22Rv1 (cell line): Measurements from ENCODE around the gene NPTX1.

ENCODE experiments used
- ZFX ChIP-seq: fragments of 450-650 bp; IDR thresholded peaks from 2 replicates; pipeline ENCODE4 v1.6.1; 2017; ENCODE audit warnings: antibody characterized with exemption, borderline replicate concordance
- TF ChIP-seq, protein P1 (sequence below): fragments of 450-650 bp; IDR thresholded peaks from 2 replicates; pipeline ENCODE4 v1.5.1; 2017; ENCODE audit warnings: mild to moderate bottlenecking

DNA sequence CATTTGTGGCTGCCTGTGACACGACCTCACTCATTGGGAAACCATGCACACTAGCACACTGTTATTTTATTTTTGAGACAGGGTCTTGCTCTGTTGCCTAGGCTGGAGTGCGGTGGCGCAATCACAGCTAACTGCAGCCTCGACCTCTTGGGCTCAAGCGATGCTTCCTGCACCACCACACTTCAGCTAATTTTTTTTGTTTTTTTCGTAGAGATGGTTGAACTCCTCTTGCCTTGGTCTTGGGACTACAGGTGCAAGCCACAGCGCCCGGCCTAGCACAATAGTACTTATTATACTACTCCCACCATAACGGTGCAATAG lies 2.8 kb upstream of the NPTX1 start:
- TF ChIP-seq, protein P1, sequence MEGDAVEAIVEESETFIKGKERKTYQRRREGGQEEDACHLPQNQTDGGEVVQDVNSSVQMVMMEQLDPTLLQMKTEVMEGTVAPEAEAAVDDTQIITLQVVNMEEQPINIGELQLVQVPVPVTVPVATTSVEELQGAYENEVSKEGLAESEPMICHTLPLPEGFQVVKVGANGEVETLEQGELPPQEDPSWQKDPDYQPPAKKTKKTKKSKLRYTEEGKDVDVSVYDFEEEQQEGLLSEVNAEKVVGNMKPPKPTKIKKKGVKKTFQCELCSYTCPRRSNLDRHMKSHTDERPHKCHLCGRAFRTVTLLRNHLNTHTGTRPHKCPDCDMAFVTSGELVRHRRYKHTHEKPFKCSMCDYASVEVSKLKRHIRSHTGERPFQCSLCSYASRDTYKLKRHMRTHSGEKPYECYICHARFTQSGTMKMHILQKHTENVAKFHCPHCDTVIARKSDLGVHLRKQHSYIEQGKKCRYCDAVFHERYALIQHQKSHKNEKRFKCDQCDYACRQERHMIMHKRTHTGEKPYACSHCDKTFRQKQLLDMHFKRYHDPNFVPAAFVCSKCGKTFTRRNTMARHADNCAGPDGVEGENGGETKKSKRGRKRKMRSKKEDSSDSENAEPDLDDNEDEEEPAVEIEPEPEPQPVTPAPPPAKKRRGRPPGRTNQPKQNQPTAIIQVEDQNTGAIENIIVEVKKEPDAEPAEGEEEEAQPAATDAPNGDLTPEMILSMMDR: no peak
- no peak for TF ChIP-seq ZFX
